ENCODE measurements around the gene BMP3. TPM values are rescaled to one million over a fixed set of nuclear protein-coding genes. Genes with fewer than 3 reads are reported as not detected.
A peak's percentile ranks its signal among the peaks of the same experiment; 100 is the strongest.

The BMP3 gene
- total RNA-seq, 1 donor from 2014 or later: not detected

DNA sequence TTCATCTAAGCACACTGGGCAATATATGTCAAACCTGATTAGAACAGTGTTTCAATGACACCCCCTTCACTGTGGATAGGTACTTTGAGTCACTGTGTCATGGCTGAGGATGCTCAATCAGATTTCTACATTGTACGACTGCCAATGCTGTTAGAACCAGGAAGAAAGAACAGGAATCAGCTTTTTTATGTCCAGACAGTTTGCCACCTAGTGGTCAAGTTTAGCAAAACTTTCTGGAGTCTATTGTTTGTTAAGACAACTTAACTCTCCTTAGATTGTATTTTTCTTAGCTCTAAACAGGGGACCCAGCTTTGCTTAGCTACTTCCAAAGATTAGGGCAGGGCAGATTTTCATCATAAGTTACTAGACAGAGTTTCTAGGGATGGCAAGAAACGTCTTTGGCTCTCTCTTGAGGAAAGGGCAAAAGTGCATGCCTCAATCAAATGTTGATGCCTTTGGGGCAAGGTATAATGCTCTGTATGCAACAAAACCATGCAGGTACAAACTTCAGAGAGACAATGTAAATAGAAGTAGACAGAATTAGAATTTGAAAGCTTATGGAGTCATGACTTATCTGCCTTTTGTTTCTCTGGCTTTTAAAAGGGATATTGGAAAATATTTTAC is 40.5 kb upstream of the BMP3 start:
- H3K9me3 Mint-ChIP-seq (ENCODE audit: unreplicated experiment): no peaks in the 10 kb centered on the region
- H3K4me3 Mint-ChIP-seq (ENCODE audit: unreplicated experiment): no peak overlapping the region
- no peaks in the 10 kb centered on the region for H3K36me3 Mint-ChIP-seq (ENCODE audit: low read depth, unreplicated experiment)
- FAIRE-seq: no peak
- H2AFZ ChIP-seq (ENCODE audit: low read depth, low read length): peak overlapping the region; percentile 25
- no peaks in the 10 kb centered on the region for H3K4me1 Mint-ChIP-seq (ENCODE audit: low read depth, unreplicated experiment)
- no peak overlapping the region for H3K27ac Mint-ChIP-seq (ENCODE audit: unreplicated experiment)
- H3K9ac ChIP-seq (ENCODE audit: low read length): no peak overlapping the region
- DNase-seq (ENCODE audit: low read depth): peak; percentile 42
- TF ChIP-seq EZH2 (IDR thresholded peaks at IDR 0.05; ENCODE audit: insufficient read depth, low read length) (no peak), CTCF (IDR thresholded peaks at IDR 0.05; ENCODE audit: insufficient read depth, low read depth, low read length) (peak; percentile 73)
- no peak overlapping the region for H3K4me3 ChIP-seq (ENCODE audit: insufficient read depth, low read depth, low read length)
- H3K4me1 ChIP-seq (ENCODE audit: insufficient read depth, low read length): no peaks in the 10 kb centered on the region
- H3K36me3 ChIP-seq (ENCODE audit: insufficient read depth, low read length): no peaks in the 10 kb centered on the region
- no peaks in the 10 kb centered on the region for H3K79me2 ChIP-seq (ENCODE audit: insufficient read depth, low read length)
- no peaks in the 10 kb centered on the region for H4K20me1 ChIP-seq (ENCODE audit: insufficient read depth, low read length)
- no peaks in the 10 kb centered on the region for H3K27me3 ChIP-seq (ENCODE audit: insufficient read depth, low read length)
- H3K27me3 Mint-ChIP-seq (ENCODE audit: low read depth, unreplicated experiment): no peaks in the 10 kb centered on the region
- H3K9me3 ChIP-seq (ENCODE audit: insufficient read depth, low read depth, low read length): no peaks in the 10 kb centered on the region
- H3K27ac ChIP-seq (ENCODE audit: low read depth, low read length): no peak overlapping the region
- H3K4me2 ChIP-seq (ENCODE audit: low read length): no peak overlapping the region

GRCh38 chr4:80990851-80991250 is 39.7 kb upstream of the BMP3 start:
- no peaks in the 10 kb centered on the region for H3K27me3 Mint-ChIP-seq (ENCODE audit: low read depth, unreplicated experiment)
- DNase-seq (ENCODE audit: low read depth): no peak

More at GRCh38 chr4:80990851-80991250, 39.7 kb upstream of the BMP3 start:
- H3K4me1 Mint-ChIP-seq (ENCODE audit: low read depth, unreplicated experiment): no peaks in the 10 kb centered on the region
- no peaks in the 10 kb centered on the region for H3K9me3 Mint-ChIP-seq (ENCODE audit: unreplicated experiment)
- H2AFZ ChIP-seq (ENCODE audit: low read depth, low read length): no peak overlapping the region
- no peak overlapping the region for H3K9ac ChIP-seq (ENCODE audit: low read length)
- H4K20me1 ChIP-seq (ENCODE audit: insufficient read depth, low read length): no peaks in the 10 kb centered on the region
- H3K4me3 ChIP-seq (ENCODE audit: insufficient read depth, low read depth, low read length): no peak overlapping the region
- H3K36me3 Mint-ChIP-seq (ENCODE audit: low read depth, unreplicated experiment): no peaks in the 10 kb centered on the region
- no peak overlapping the region for H3K4me3 Mint-ChIP-seq (ENCODE audit: unreplicated experiment)
- no peaks in the 10 kb centered on the region for H3K9me3 ChIP-seq (ENCODE audit: insufficient read depth, low read depth, low read length)
- H3K4me1 ChIP-seq (ENCODE audit: insufficient read depth, low read length): no peaks in the 10 kb centered on the region
- no peaks in the 10 kb centered on the region for H3K36me3 ChIP-seq (ENCODE audit: insufficient read depth, low read length)
- no peak overlapping the region for H3K27ac ChIP-seq (ENCODE audit: low read depth, low read length)
- H3K27me3 ChIP-seq (ENCODE audit: insufficient read depth, low read length): no peaks in the 10 kb centered on the region
- no peak overlapping the region for H3K4me2 ChIP-seq (ENCODE audit: low read length)
- no peak for TF ChIP-seq CTCF (IDR thresholded peaks at IDR 0.05; ENCODE audit: insufficient read depth, low read depth, low read length)
- TF ChIP-seq EZH2 (IDR thresholded peaks at IDR 0.05; ENCODE audit: insufficient read depth, low read length): no peak
- no peak overlapping the region for H3K27ac Mint-ChIP-seq (ENCODE audit: unreplicated experiment)
- no peaks in the 10 kb centered on the region for H3K79me2 ChIP-seq (ENCODE audit: insufficient read depth, low read length)
- FAIRE-seq: no peak

Measured in astrocyte (in vitro differentiated cells and primary cell).